Measurements from ENCODE around the gene SIX4.
A peak's percentile ranks its signal among the peaks of the same experiment; 100 is the strongest.
"Not testable (repeated sequence)": the region's sequence is repeated elsewhere in the genome, so short reads cannot be mapped to it uniquely, and the experiment has no call there.

The SIX4 gene

GRCh38 chr14:60734465-60735242 lies 10.5 kb upstream of the SIX4 start, which contains the start of gene MNAT1:
TSS of gene MNAT1 (plus strand) at chr14:60734761. CDS start at chr14:60734863, 102 bp downstream.
- no peak for TF ChIP-seq CTCF (IDR thresholded peaks at IDR 0.05; ENCODE audit: low read depth, low read length)
- H3K4me3 ChIP-seq (ENCODE audit: low read depth, low read length), result peak within 1 kb of the TSS; percentile 98

- H3K4me3 ChIP-seq (ENCODE audit: low read depth, low read length), result no peak overlapping the region
- no peak for TF ChIP-seq CTCF (IDR thresholded peaks at IDR 0.05; ENCODE audit: low read depth, low read length)
These were observed 8.8 kb upstream of the SIX4 start for GRCh38 chr14:60732840-60733483.

- not testable (repeated sequence) for H3K4me3 ChIP-seq (ENCODE audit: low read depth, low read length)
These were observed 7.1 kb upstream of the SIX4 start for GRCh38 chr14:60731291-60731690.

- peak overlapping the region; percentile 93 for H3K4me3 ChIP-seq (ENCODE audit: low read depth, low read length)
- TF ChIP-seq CTCF (IDR thresholded peaks at IDR 0.05; ENCODE audit: low read depth, low read length), result no peak
These were observed 840 bp downstream of the SIX4 start for GRCh38 chr14:60723116-60723906.

GRCh38 chr14:60722357-60723115 lies 1.6 kb downstream of the SIX4 start:
- H3K4me3 ChIP-seq (ENCODE audit: low read depth, low read length), result peak overlapping the region; percentile 93
- TF ChIP-seq CTCF (IDR thresholded peaks at IDR 0.05; ENCODE audit: low read depth, low read length), result no peak

- H3K4me3 ChIP-seq (ENCODE audit: low read depth, low read length), result peak overlapping the region; percentile 93
- no peak for TF ChIP-seq CTCF (IDR thresholded peaks at IDR 0.05; ENCODE audit: low read depth, low read length)
These were observed 2.1 kb downstream of the SIX4 start for GRCh38 chr14:60722107-60722356.

GRCh38 chr14:60721326-60722106 lies 2.6 kb downstream of the SIX4 start:
- TF ChIP-seq CTCF (IDR thresholded peaks at IDR 0.05; ENCODE audit: low read depth, low read length), result peak; percentile 41
- peak overlapping the region; percentile 93 for H3K4me3 ChIP-seq (ENCODE audit: low read depth, low read length)
